ACHN (cell line): ENCODE data around the gene MED25.
A peak's percentile ranks its signal among the peaks of the same experiment; 100 is the strongest.

Source experiments
- DNase-seq: peaks from one replicate; pipeline ENCODE4 v3.0.0-alpha.2; 2015
- in situ Hi-C: cut with HindIII; loops from 2 replicates; pipeline ENCODE4 v1.10.0; 2017; ENCODE audit warnings: low sequenced_read_pairs, low pct_ligation_motif_present, low pct_unique_long_range_greater_than_20kb

Gene MED25

DNA sequence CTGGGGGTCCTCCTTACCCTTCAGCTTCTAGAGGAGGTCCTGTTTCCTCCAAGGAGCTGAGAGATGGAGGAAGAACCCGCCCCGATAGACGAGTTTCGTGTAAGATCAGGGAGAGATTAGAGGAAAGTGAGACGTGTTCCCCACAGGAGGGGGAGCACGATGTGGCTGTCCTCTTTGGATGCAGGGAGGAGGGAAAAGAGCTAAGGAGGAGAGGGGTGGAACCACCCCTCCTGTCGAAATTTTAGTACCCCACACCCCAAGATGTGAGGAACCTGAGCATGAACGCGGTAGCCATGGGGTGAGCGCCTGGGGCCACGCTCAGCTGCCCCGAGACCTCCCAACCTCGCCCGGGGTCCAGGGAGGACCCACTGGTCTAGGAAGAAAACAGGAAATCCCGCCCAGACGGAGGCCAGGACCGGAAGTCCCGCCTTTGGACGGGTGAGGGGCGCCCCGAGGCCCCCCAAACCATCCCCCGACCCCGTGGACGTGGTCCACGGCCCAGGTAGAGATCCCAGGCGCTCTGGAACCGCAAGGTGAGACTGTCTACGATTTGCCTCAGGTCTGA, 57.9 kb downstream of the MED25 start:
- in situ Hi-C loops, result no loop called here
- DNase-seq, result peak; percentile 42

DNA sequence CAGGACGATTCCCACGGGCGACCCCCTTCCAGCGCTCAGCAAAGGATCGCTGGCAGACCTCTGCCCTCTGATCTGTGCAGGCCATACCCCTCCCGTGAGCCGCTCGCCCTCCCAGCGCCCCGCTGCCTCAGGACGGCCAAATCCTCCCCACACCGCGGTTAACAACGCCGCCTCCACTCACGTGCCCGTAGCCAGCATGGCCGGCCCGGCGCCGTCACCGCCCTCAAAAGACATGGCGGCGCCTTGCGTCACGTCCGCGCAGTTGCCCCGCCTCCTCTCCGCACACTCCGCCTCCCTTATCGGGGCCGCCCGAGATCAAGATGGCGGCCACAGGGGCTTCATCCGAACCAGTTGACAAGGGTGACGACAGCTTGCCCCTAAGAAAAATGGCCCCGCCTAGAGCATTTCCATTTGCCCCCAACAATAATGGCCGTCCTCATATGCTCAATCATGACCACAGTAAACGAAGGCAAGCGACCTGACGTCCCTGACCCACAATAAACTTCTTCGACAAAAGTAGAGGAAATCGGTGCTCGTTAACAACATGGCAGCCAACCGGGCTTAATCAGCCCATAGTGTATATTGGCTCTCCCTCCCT, 58.4 kb downstream of the MED25 start:
- peak; percentile 95 for DNase-seq
- in situ Hi-C loops, result no loop called here

DNA sequence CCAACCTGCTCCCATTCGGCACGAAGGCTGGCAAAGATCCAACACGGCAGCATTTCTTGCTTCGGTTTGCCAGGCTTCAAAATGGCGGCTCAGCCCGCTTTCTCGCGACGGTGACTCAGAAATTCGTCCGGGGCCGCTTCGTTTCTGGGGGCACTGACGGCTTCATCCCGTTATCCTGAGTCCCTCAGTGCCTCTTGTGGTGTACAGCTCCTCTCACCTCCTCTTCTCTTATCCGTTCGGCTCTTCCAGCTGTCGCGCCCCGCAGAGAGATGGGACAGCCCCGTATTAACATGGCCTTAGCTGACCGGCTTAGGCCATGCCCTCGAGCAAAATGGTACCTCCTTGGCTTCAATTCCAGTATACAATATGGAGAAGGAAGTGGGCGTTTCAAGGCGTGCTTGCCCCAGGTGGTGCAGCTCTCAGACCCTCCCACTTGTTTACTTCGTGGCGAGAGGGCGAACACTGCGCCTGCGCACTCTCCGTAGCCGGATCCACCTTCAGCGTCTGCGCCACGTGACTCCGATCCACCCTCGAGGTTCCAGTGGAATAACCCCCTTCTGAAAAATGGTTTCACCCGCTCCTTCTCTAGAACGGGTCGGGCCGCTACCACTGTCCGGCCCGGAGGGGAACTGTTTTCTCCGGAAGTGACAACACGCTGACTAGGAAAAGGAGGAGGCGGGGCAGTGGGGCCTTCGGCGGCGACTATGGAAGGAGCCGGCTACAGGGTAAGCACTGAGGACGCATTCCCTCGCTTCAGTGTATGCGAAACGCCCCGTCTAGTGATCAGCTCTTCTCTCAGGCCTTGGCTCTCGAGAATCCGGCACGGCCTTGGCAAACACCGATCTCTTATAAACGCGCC, 59.2 kb downstream of the MED25 start, which contains the start of the genes AKT1S1 and TBC1D17:
TSS of gene AKT1S1 (minus strand) at position 336 of the 859 bp plus-strand sequence. CDS start 4,060 bp downstream, outside the sequence.
TSS of gene TBC1D17 (plus strand) at position 683 of the 859 bp plus-strand sequence. CDS start at position 705, 22 bp downstream.
- in situ Hi-C loops, result no loop called here
- peak; percentile 98 for DNase-seq

DNA sequence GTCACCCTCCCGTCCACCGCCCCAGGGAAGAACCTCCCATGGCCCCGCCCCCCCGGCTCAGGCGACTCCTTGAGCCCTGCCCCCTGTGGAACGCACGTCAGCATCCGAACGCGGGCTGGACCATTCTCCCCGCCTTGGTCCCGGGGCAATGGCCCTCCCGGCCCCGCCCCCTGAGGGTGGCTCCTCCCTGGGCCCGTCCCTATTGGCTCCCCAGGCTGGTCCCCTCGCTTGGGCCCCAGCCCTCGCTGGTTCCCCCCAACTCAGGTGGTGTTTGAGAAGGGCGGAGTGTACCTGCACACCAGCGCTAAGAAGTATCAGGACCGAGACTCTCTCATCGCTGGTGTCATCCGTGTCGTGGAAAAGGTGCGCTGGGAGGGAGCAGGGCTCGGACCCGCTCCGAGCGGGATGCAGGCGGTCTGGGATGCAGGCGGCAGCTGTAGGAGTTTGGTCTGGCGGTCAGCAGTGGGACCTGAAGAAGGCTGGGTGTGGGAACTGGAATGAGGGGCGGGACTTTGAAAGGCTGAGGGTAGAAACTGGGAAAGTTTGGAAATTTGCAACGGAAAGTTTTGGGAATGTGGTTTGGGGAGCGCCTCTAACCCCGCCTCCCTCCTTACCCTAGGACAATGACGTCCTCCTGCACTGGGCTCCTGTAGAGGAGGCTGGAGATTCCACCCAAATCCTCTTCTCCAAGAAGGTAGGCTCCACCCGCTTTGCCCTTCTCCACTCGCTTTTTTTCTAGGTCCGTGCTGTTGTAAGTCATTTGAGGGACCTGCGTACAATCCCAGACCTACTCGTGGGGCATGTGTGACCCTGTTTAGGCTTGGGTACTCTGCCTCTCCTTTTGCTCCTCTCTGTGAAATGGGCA, 60.0 kb downstream of the MED25 start:
- in situ Hi-C loops, result no loop called here
- peak; percentile 94 for DNase-seq

DNA sequence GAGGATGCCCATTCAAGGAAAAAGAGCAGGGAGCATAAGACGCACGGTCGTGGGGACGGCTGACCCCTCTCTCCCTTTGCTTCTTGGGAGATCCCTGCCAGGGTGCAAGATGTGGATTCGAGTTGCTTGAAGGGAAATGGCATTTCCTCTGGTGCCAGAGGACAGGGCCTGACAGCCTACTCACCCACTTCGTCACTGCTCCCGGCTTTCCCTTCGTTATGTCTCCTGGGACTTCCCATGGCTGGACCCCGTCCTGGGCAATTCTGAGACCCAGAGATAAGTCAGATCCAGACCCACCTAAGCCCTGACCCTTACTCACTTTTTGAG, 60.6 kb downstream of the MED25 start:
- in situ Hi-C loops, result no loop called here
- DNase-seq, result no peak

DNA sequence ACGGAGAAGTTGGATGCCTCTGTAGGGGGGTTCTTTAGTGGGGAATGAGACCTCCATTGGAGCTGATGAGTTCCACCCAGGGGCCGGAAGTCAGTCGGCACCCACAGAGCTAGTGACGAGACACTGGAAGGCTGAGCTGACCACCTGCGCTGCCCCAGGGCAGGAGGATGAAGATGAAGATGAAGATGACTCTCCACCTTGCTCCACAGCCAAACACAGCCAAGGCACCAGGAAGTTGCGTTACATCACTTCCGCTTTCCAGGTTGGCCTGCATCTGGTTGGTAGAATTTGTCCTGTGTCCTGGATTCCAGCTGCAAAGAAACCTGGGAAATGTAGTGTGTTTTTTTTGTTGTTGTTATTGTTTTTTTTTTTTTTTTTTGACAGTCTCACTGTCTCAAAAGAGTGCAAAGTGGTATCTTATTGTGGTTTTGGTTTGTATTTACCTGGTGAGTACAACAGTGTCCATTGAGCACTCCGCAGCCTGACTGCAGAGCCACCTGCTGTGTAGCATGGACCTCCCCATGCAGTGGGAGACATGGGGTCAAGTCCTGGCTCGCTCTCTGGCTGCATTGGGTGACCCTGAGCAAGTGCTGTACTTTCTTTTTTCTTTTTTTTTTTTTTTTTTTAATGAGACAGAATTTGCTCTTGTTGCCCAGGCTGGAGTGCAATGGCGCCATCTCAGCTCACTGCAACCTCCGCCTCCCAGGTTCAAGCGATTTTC, 61.3 kb downstream of the MED25 start:
- DNase-seq, result no peak
- in situ Hi-C loops, result no loop called here

DNA sequence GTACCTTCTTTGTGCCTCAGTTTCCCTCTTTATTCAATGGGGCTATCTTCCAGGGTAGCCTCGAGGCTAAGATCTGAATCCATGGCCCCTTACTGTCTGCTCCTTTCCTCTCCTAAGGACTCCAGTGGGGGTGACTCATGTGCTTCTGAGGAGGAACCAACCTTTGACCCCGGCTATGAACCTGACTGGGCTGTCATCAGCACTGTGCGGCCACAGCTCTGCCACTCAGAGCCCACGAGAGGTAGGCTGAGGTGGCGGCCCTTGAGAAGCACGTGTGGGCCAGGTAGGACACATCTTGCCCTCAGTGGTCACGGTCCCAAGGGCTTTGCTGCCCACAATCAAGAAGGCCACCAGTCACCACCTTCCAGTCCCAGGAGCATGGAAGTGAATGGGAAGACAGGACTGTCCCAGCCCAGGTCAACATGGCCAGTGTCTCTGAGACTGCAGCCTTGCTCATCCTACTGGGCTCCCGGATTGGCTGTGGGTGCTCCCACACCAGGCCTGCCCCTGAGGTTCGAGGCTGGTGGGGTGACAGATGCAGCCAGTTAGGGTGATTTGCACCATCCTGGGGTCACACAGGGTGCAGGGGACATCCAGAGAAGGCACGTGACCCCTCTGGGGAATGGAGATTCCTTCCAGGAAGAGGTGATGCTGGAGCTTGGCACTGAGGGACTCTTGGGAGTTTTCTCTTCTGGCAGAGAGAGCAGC, 62.2 kb downstream of the MED25 start:
- in situ Hi-C loops, result no loop called here
- DNase-seq, result no peak

DNA sequence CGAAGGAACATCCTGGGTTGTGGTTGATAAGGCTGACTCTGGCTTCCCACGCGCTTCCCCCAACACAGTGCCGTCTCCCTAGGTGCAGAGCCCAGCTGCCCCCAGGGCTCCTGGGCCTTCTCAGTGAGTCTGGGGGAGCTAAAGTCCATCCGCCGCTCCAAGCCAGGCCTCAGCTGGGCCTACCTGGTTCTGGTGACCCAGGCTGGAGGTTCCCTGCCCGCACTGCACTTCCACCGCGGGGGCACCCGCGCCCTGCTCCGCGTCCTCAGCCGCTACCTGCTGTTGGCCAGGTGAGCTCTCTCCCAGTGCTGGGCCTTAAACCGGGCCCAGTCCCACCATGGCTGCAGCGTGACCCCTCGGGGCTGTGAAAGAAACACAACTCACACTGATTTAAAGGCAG, 63.1 kb downstream of the MED25 start:
- in situ Hi-C loops, result no loop called here
- DNase-seq, result no peak

DNA sequence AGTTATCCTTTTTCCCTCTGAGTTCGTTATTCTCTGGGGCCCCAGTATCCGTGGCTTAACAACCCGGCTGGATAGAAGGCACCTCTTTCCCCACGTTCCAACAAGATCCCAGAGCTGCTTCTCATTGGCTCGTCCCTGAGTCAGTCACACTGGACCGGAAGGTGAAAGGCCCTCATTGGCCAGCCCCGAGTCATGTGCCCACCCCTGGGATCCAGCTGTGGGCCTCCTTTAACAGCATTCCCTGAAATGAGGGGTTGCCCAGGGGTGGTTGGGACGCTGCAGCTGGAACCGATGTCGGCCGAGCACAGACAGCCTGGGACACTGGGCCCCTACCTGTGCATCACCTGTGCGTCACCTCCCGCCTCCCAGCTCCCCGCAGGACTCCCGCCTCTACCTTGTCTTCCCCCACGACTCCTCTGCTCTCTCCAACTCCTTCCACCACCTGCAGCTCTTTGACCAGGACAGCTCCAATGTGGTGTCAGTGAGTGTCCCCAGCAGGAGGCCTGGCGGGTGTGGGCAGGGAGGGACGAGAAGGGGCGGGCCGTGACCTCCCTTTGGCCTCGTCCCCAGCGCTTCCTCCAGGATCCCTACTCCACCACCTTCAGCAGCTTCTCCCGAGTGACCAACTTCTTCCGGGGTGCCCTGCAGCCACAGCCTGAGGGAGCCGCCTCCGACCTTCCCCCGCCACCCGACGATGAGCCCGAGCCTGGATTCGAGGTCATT, 63.7 kb downstream of the MED25 start:
- in situ Hi-C loops, result no loop called here
- no peak for DNase-seq

DNA sequence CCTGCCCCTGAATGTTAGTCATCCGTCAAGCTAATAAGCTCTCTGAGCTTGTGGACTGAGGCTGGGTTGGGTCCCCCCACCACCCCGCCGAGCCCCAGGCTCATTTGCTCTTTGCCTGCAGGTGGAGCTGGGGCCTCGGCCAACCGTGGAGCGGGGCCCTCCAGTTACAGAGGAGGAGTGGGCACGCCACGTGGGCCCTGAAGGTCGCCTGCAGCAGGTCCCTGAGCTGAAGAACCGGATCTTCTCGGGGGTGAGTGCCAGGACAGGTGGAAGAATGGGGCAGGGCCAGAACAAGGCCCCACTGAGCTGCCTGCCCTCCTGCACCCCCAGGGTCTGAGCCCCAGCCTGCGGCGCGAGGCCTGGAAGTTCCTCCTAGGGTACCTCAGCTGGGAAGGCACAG, 64.6 kb downstream of the MED25 start:
- DNase-seq, result no peak
- in situ Hi-C loops, result no loop called here

DNA sequence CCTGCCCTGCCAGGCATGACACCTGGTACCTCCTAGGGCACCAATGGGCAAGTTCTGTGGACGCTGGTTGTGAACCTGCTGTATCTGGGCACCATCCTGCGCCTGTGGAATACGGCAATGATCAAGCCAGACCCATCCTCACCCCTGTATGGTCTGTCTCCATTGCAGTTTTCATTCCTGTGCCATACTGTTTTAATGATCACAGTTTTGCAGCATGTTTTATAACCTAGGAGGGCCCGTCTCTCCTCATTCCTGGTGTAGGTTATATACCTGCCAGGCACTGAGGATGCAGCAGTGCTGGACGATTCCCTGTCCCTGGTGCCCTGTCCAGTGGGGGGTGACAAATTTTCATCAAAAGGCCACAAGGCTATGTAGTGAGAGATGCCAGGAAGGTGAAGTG, 65.0 kb downstream of the MED25 start:
- in situ Hi-C loops, result no loop called here

DNA sequence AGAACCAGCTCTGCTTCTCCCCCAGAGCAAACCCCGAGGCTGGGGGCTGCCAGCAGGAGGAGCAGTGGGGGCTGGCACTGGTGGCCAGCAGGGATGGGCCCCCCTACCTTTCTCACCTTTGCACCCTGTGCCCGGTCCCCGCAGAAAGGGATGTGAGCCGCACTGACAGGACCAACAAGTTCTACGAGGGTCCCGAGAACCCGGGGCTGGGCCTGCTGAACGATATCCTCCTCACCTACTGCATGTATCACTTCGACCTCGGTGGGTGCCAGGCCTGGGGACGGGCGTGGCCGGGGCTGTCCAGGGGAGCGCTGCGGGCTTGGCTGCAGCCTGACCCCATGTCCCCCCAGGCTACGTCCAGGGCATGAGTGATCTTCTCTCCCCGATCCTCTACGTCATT, 66.0 kb downstream of the MED25 start:
- in situ Hi-C loops, result no loop called here
- no peak for DNase-seq

More for the DNA sequence above, 65.0 kb downstream of the MED25 start:
- no peak for DNase-seq

DNA sequence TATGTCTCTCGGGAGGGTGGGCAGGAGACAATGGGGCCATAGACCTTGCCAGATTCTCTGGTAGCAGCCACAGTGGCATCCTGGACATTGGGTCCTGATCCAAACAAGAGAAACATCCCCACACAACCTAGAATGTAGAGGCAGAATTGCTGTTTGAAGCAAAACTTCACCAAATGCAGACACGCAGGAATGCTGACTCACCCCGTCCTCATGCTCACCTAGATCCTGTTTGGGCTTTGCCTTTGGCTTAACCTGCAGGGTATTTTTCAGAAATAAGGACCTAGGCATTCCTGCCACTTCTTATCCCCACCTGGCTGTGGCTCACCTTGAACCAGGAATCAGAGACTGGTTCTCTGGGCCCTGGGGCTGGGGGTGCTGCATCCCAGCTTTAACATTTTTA, 66.7 kb downstream of the MED25 start:
- DNase-seq, result no peak
- in situ Hi-C loops, result no loop called here
